Duodenal mucosa (tissue), 2 donors: Measurements from ENCODE around the gene WDR86.

Experiments used
- H3K27ac ChIP-seq: one replicate; pipeline ENCODE4 v1.7.0; 2013; ENCODE audit warnings: low read depth, low read length
- H3K27me3 ChIP-seq, 2 donors: one replicate each; pipeline ENCODE4 v1.7.0; 2013; ENCODE audit warnings: low read length in 2 of 2, control low read depth in 1 of 2; ENCODE audit not compliant: insufficient read depth in 2 of 2, control insufficient read depth in 1 of 2
- H3K36me3 ChIP-seq, 2 donors: one replicate each; pipeline ENCODE4 v1.7.0; 2013; ENCODE audit warnings: low read length in 2 of 2, control low read depth in 1 of 2; ENCODE audit not compliant: insufficient read depth in 2 of 2, control insufficient read depth in 1 of 2
- H3K4me1 ChIP-seq, 2 donors: one replicate each; pipeline ENCODE4 v1.7.0; 2013; ENCODE audit warnings: low read length in 2 of 2, control low read depth in 1 of 2; ENCODE audit not compliant: insufficient read depth in 2 of 2, control insufficient read depth in 1 of 2
- H3K4me3 ChIP-seq, 2 donors: one replicate each; pipeline ENCODE4 v1.7.0; 2013; ENCODE audit warnings: low read length in 2 of 2, low read depth in 1 of 2
- H3K9ac ChIP-seq, 2 donors: one replicate each; pipeline ENCODE4 v1.7.0; 2013; ENCODE audit warnings: low read length in 2 of 2, low read depth in 1 of 2
- H3K9me3 ChIP-seq, 2 donors: one replicate each; pipeline ENCODE4 v1.7.0; 2013; ENCODE audit warnings: low read length in 2 of 2, control low read depth in 1 of 2; ENCODE audit not compliant: control insufficient read depth in 1 of 2

The WDR86 gene

DNA sequence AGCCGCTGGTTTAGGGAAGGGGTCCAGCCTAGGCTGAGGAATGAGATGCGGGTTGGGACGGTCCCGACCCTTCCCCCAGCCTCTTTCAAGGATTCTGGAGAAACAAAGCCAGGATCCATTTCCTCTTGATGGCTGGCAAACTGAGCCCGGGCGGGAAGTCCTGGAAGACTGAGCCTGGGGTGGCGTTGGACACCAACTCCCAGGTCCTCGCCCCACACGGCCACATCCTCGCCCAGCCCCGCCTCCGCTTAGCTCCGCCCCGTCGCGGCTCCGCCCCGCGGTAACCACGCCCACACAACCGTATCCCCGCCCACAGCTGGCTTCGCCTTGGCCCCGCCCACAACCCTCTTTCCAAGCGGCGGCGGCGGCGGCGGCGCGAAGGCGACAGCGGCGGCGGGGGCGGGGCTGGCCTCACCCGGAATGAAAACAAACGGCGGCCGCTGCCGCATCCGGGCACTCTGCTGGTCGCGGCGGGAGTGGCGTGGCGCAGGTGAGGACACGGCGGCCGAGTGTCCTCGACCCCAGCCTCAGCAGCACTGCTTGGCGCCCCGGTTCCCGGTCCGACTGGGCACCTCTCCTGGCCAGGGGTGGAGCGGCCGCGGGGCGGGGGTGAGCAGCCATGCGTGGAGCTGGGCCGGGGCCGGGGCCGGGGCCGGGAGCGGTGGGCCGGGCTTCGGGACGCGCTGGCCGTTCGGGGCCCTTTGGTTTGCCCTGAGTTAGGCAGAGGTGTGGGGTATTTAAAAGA is 68.3 kb downstream of the WDR86 start, which contains the start of gene NUB1:
Gene NUB1, plus strand, starts transcription at position 456 of the 745 bp plus-strand sequence. CDS start 3,538 bp downstream, outside the sequence.
- Histone ChIP-seq H3K27me3 (no peaks in the 10 kb centered on the region), H3K4me3 (peak within 1 kb of the TSS; percentile 72 to 83), H3K36me3 (peaks cover 7 to 16% of the 10 kb centered on the region in 2 donors), H3K4me1 (peaks cover 35 to 36% of the 10 kb centered on the region in 2 donors), H3K9ac (peak within 1 kb of the TSS; percentile 55 to 83), H3K27ac (peak within 1 kb of the TSS; percentile 91), H3K9me3 (no peaks in the 10 kb centered on the region)

- Histone ChIP-seq H3K9ac (peak overlapping the region; percentile 49 to 54), H3K4me3 (peak overlapping the region; percentile 61 to 67), H3K27me3 (no peaks in the 10 kb centered on the region), H3K36me3 (peaks cover 4 to 9% of the 10 kb centered on the region in 2 donors), H3K27ac (peak overlapping the region; percentile 86), H3K4me1 (peaks cover 29% of the 10 kb centered on the region in 2 donors), H3K9me3 (no peaks in the 10 kb centered on the region)
Observed at GRCh38 chr7:151340794-151341356, 69.0 kb downstream of the WDR86 start.

DNA sequence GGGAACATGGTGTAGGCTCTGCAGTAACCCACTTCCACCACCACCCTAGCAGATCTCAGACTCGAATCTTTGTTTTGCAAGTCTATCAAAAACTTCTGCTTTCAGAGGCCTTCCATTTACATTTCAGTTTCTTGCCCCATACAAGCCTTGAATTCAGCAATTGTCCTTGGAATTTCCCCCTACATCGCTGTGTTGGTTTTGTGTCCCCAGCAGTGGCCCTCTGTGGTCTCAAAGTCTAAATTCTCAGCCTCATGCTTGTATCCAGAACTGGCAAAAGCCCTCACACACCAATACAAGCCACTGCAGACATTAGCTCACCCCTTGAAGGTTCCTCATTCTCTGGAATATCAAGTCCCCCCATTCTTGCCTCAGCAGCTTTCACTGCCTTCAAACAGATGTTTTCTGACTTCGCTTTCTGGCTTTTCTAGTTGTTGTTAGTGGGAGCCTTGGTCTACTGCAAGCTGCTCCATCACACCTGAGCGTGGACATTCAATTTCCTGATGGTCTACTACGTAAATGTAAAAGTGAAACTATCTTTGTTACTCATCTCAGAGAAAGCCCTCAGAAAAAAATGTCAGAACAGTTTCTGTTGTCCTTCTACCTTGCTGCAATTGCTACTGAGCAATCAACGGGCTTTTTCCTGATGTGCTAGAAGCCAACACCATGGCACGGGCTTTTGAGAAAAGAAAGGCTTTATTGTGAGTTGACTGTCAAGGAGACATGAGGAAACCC is 70.0 kb downstream of the WDR86 start:
- peaks cover 20 to 25% of the 10 kb centered on the region in 2 donors for H3K4me1 ChIP-seq
- no peak overlapping the region for H3K27ac ChIP-seq
- H3K36me3 ChIP-seq = peaks cover 2 to 3% of the 10 kb centered on the region in 2 donors

GRCh38 chr7:151338809-151339208 is 71.0 kb downstream of the WDR86 start:
- Histone ChIP-seq H3K4me1 (peaks cover 20 to 25% of the 10 kb centered on the region in 2 donors), H3K4me3 (no peak overlapping the region), H3K36me3 (peaks cover 2 to 3% of the 10 kb centered on the region in 2 donors), H3K27ac (no peak overlapping the region), H3K9ac (no peak overlapping the region), H3K9me3 (no peaks in the 10 kb centered on the region), H3K27me3 (no peaks in the 10 kb centered on the region)

More for the DNA sequence above, 70.0 kb downstream of the WDR86 start:
- H3K4me3 ChIP-seq = peak overlapping the region in 1 of 2 donors; percentile 40
- no peaks in the 10 kb centered on the region for H3K9me3 ChIP-seq
- peak overlapping the region in 1 of 2 donors; percentile 43 for H3K9ac ChIP-seq
- H3K27me3 ChIP-seq = no peaks in the 10 kb centered on the region

- no peaks in the 10 kb centered on the region for H3K27me3 ChIP-seq
Observed at GRCh38 chr7:151337346-151337745, 72.5 kb downstream of the WDR86 start.

DNA sequence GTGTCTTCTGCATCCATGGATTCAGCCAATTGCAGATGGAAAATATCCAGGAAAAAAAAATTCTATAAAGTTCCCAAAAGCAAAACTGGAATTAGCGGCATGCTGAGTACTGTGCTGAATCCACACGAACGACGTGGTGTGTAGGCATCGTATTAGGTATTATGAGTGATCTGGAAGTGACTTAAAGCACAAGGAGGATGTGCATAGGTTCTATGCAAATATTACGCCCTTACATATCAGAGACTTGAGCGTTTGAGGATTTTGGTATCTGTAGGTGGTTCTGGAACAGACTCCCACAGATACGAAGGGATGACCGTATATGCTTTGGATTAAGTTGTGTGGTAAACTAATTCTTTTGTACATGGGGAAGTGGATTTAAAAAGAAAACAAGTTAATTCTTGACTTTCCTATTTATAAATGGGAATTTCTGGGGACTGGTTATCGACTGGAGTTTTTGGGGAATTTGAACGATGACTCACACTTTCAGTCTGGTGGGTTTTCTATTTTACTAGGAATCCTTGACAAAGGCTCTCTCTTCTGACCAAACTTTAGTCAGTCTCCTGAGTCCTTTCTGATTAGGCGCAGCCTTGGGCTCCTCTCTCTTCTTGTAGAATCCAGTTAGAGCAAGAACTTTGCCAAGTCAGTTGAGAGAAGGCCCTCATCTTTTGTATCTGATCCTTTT is 73.7 kb downstream of the WDR86 start:
- H3K27me3 ChIP-seq = no peaks in the 10 kb centered on the region
- peaks cover 10 to 15% of the 10 kb centered on the region in 2 donors for H3K4me1 ChIP-seq
- H3K4me3 ChIP-seq = no peak overlapping the region
- H3K36me3 ChIP-seq = no peaks in the 10 kb centered on the region
- no peak overlapping the region for H3K9ac ChIP-seq
- H3K27ac ChIP-seq = no peak overlapping the region
- H3K9me3 ChIP-seq = no peaks in the 10 kb centered on the region

More at GRCh38 chr7:151337346-151337745, 72.5 kb downstream of the WDR86 start:
- H3K4me1 ChIP-seq = peaks cover 10 to 18% of the 10 kb centered on the region in 2 donors
- H3K27ac ChIP-seq = no peak overlapping the region
- H3K9me3 ChIP-seq = no peaks in the 10 kb centered on the region
- no peak overlapping the region for H3K4me3 ChIP-seq
- H3K9ac ChIP-seq = no peak overlapping the region
- H3K36me3 ChIP-seq = no peaks in the 10 kb centered on the region

DNA sequence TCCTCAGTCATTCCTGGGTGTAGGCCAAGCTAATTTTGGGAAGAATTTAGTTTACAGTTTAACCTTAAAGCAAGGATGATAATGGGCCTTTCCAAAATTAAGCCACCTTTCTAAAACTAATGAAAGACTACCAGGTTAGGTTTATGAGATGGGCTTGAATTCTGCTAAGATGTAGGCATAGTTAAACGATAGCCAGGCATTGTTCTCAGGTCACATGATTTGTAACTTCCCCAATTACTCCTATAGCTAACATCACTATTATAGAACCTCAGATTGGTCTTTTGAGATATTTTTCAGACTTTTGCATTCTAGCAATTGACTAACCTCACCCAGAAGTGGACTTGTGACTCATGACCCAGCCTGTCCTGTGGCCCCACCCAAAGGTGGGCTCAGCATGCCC is 75.2 kb downstream of the WDR86 start:
- no peaks in the 10 kb centered on the region for H3K4me1 ChIP-seq
- no peak overlapping the region for H3K4me3 ChIP-seq
- no peak overlapping the region for H3K9ac ChIP-seq
- no peaks in the 10 kb centered on the region for H3K9me3 ChIP-seq
- H3K27ac ChIP-seq = no peak overlapping the region
- no peaks in the 10 kb centered on the region for H3K36me3 ChIP-seq
- H3K27me3 ChIP-seq = no peaks in the 10 kb centered on the region
